ENCODE data around the gene ACOX2. TPM values are rescaled to one million over a fixed set of nuclear protein-coding genes. Genes with fewer than 3 reads are reported as not detected.

ACOX2 gene
- total RNA-seq, 1 experiment from 2014 or later: 0.85 TPM

DNA sequence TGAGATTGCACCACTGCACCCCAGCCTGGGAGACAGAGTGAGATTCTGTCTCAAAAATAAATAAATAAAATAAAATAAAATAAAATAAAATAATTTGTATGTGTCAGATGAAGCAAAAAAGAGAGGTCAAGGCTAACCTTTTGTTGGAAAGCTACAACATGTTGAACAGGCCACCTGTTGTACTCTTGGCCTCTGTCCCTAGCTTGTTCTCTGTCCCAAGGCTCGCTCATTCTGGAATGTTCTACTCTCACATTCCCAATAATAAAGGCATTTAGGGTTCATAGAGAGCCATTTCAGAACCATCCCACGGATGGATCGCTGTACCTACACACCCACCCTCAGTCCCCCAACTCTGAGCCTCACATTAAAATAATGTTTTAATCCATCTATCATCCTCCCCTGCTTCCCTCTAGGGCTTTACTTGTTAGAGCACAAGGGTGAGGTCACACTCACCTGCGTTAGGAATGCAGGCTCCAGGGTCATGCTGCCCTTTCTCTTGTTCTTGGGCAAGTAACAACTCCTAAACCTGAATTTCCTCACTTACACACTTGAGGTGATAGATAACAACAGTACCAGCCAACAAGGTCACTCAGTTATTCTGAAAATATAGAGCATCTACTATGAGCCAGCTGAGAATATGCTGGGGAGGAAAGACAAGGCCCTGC, 70.0 kb downstream of the ACOX2 start:
- no peak overlapping the region for H4K5ac ChIP-seq (ENCODE audit: insufficient read length, low read depth, low read length)
- no peaks in the 10 kb centered on the region for H3K9me3 ChIP-seq (ENCODE audit: control insufficient read depth, low read depth, low read length)
- H3K27ac ChIP-seq (ENCODE audit: insufficient read length, low read depth, low read length): no peak overlapping the region
- no peaks in the 10 kb centered on the region for H4K20me1 ChIP-seq (ENCODE audit: control insufficient read depth, insufficient read depth, insufficient read length)
- no peak overlapping the region for H3K23ac ChIP-seq (ENCODE audit: insufficient read length, low read depth, low read length)
- WGBS (ENCODE audit: extremely low coverage, insufficient read length, low lambda C conversion rate): no CpG with 5 or more reads among the region's 4 CpGs
- no peaks in the 10 kb centered on the region for H3K79me1 ChIP-seq (ENCODE audit: insufficient read depth, low read depth, low read length, poor library complexity, severe bottlenecking)
- no peak overlapping the region for H2BK120ac ChIP-seq (ENCODE audit: low read depth, low read length, poor library complexity, severe bottlenecking)
- H3K4me3 Mint-ChIP-seq: no peak overlapping the region
- H2BK15ac ChIP-seq (ENCODE audit: low read depth, low read length): no peak overlapping the region
- H3K27me3 Mint-ChIP-seq (ENCODE audit: low read depth): peaks cover 2% of the 10 kb centered on the region; the same call in 1 of the 2 replicates
- H3K9me3 Mint-ChIP-seq: no peaks in the 10 kb centered on the region
- H3K4me1 Mint-ChIP-seq: peaks cover 28% of the 10 kb centered on the region in 2 experiments
- no peaks in the 10 kb centered on the region for H3K27me3 ChIP-seq (ENCODE audit: insufficient read depth, low read length)
- TF ChIP-seq, protein P1, sequence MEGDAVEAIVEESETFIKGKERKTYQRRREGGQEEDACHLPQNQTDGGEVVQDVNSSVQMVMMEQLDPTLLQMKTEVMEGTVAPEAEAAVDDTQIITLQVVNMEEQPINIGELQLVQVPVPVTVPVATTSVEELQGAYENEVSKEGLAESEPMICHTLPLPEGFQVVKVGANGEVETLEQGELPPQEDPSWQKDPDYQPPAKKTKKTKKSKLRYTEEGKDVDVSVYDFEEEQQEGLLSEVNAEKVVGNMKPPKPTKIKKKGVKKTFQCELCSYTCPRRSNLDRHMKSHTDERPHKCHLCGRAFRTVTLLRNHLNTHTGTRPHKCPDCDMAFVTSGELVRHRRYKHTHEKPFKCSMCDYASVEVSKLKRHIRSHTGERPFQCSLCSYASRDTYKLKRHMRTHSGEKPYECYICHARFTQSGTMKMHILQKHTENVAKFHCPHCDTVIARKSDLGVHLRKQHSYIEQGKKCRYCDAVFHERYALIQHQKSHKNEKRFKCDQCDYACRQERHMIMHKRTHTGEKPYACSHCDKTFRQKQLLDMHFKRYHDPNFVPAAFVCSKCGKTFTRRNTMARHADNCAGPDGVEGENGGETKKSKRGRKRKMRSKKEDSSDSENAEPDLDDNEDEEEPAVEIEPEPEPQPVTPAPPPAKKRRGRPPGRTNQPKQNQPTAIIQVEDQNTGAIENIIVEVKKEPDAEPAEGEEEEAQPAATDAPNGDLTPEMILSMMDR (conservative IDR thresholded peaks at IDR 0.05): no peak
- H3T11ph ChIP-seq (ENCODE audit: low read length): no peak overlapping the region
- H2BK5ac ChIP-seq (ENCODE audit: insufficient read length, low read length): no peak overlapping the region
- no peak overlapping the region for H2BK12ac ChIP-seq (ENCODE audit: insufficient read length, low read depth, low read length)
- peaks cover 12% of the 10 kb centered on the region for H3K4me1 ChIP-seq (ENCODE audit: insufficient read depth, low read length)
- H3K79me2 ChIP-seq (ENCODE audit: insufficient read depth, low read length): no peaks in the 10 kb centered on the region
- H4K8ac ChIP-seq (replicated peaks; ENCODE audit: insufficient read length, low read depth, low read length): no peak overlapping the region
- no peak overlapping the region for H3K9ac ChIP-seq (ENCODE audit: extremely low read depth, insufficient read length, low read length)
- H3K27ac Mint-ChIP-seq: peak overlapping the region in 1 of 3 experiments; percentile 63; a peak in 1 of 7 replicates
- no peak overlapping the region for H3K18ac ChIP-seq (ENCODE audit: insufficient read length, low read depth, low read length)
- H2AFZ ChIP-seq (ENCODE audit: low read length): no peak overlapping the region
- no peak overlapping the region for H3K56ac ChIP-seq (ENCODE audit: insufficient read length, low read depth, low read length)
- no peaks in the 10 kb centered on the region for H3K36me3 Mint-ChIP-seq (ENCODE audit: insufficient read depth in 1 of 3, low read depth in 3 of 3)
- no peak overlapping the region for H4K91ac ChIP-seq (ENCODE audit: insufficient read length, low read depth, low read length)
- no peak overlapping the region for H3K14ac ChIP-seq (ENCODE audit: insufficient read depth, low read length)
- H2AK5ac ChIP-seq (ENCODE audit: insufficient read length, low read length): no peak overlapping the region
- no peak overlapping the region for H3K4ac ChIP-seq (ENCODE audit: low read depth, low read length)
- DNase-seq: no peak
- no peaks in the 10 kb centered on the region for H3K23me2 ChIP-seq (ENCODE audit: insufficient read length, low read depth, low read length, poor library complexity, severe bottlenecking)
- no peak overlapping the region for H2BK20ac ChIP-seq (ENCODE audit: low read depth, low read length, poor library complexity, severe bottlenecking)
- no peak overlapping the region for H3K4me2 ChIP-seq (ENCODE audit: insufficient read depth, insufficient read length, low read length)
